Activated CD8-positive, alpha-beta memory T cell treated with anti-CD3 and anti-CD28 coated beads for 4 hours (primary cell): ENCODE measurements around the gene OR8G1.
"Not testable (repeated sequence)": the region's sequence is repeated elsewhere in the genome, so short reads cannot be mapped to it uniquely, and the experiment has no call there.

Experiments
- DNase-seq, 2 donors: peaks; one replicate each; pipeline ENCODE4 v3.0.0-alpha.2; 2020; ENCODE audit warnings: low read depth in 2 of 2

Gene OR8G1

GRCh38 chr11:124238512-124238911 lies 2.4 kb upstream of the OR8G1 start:
- no peak for DNase-seq

GRCh38 chr11:124249869-124250268 lies 9.0 kb downstream of the OR8G1 start:
- DNase-seq = not testable (repeated sequence)

DNA sequence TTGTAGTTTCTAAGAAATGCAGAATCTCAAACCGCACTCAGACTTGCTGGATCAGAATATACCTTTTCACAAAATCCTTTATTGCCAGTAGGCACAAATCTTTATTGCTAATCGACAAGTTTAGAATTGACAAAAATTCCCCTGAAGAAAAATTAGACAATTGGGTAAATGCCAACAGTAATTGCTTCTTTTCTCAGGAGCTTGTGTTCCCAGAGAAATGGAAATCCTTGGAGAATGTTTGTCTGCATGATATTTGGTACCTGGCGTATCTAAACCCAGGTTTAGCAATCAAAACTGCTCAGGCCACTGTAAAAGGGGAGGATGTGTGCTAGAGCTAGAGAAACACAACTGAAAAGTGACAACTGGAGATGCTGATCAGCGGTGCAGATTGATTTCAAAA lies 15.2 kb downstream of the OR8G1 start, which contains the start of gene OR8G5:
Gene OR8G5, plus strand, starts transcription at position 301 of the 400 bp plus-strand sequence. CDS start 8,556 bp downstream, outside the sequence.
- DNase-seq = no peak

- not testable (repeated sequence) for DNase-seq
Measured at GRCh38 chr11:124265041-124265440, 24.1 kb downstream of the OR8G1 start.

- DNase-seq = not testable (repeated sequence)
Measured at GRCh38 chr11:124270886-124271285, 30.0 kb downstream of the OR8G1 start.

- DNase-seq = no peak
Measured at GRCh38 chr11:124274000-124274399, 33.1 kb downstream of the OR8G1 start.

DNA sequence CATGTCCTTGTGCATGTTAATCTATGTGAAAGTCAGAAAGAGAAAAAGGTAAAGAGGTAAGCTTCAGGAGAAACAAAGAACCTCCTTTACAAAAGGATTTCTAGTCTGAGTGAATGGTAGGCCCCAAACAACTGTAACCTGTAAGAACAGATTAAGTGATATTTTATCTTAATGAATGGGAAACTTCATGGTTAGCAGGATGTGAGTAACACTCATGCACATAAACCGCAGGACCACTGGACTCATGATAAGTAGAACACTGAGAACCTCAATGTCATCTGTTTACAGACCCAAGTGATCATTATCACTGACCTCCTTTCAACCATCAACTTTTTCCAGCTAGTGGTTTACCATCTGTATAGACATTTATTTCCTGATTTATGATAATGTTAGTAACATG lies 35.2 kb downstream of the OR8G1 start:
- DNase-seq = no peak

DNA sequence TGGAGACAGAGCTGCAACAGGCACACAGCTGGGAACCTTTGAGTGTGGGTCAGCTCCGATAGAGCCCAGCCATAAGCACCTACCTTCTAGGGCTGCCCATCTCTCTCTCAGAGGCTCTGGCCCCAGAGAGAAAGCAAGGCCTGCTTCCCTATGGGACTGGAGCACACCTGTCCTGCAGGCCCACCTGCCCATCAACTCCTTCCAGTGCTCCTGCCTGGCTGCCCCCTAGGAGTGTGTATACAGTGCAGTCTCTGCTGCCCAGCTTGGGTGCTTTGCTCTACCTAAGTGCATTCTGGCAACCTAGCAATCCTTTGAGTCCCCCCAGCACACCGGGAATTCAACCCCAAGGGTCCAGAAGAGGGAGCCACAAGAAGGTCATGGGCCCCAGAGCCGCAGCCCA lies 36.3 kb downstream of the OR8G1 start:
- no peak for DNase-seq

- no peak for DNase-seq
Measured at GRCh38 chr11:124277804-124278203, 36.9 kb downstream of the OR8G1 start.

DNA sequence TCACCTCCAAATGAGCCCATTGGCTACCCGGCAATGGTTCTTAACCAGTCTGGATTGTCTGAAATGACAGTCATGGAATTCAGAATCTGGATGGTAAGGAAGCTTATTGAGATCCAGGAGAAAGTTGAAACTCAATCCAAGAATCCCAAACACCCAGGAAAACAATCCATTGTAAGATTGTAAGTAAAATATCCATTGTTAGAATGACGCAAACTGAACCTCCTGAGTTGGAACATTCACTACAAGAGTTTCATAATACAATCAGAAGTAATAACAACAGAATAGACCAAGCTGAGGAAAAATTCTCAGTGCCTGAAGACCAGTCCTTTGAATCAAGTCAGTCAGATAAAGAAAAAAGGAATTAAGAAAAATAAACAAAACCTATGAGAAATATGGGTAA lies 37.4 kb downstream of the OR8G1 start:
- DNase-seq = no peak

DNA sequence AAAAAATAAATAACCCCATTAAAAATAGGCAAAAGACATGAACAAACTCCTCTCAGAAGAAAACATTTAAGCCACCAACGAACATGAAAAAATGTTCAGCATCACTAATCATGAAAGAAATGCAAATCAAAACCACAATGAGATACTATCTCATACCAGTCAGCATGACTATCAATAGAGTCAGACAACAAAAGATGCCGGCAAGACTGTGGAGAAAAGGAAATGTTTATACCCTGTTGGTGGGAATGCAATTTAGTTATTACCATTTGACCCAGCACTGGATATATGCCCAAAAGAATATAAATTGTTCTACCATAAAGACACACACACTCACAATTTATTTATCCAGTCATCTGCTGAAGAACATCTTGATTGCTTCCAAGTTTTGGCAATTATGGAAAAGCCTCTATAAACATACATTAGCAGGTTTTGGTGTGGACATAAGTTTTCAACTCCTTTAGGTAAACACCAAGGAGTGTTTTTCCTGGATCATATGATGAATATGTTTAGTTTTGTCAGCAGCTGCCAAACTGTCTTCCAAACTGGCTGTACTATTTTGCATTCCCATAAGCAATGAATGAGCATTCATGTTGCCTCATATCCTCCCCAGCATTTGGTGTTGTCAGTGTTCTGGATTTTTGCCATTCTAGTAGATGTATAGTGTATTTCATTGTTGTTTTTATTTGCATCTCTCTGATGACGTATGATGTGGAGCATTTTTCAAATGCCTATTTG lies 44.9 kb downstream of the OR8G1 start:
- no peak for DNase-seq

DNA sequence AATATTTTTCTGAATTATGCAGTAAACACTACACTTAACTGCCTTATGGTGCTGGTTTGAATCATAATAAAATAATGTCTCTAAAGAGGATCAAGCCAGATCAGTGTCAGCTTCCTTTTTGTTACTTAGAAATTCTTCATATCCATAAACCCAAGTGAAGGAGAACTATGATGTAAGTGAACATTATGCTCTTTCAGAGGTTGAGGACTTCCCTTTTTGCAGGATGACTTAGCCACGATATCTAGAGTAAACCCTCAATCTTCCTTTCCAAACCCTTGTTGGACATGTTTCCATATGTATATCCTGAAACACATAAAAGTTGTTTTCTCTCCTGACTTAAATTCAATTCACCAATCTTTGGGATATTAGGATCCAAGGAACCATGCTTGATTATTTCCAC lies 53.8 kb downstream of the OR8G1 start:
- DNase-seq = no peak

- DNase-seq = no peak
Measured at GRCh38 chr11:124296016-124296415, 55.1 kb downstream of the OR8G1 start.

GRCh38 chr11:124297921-124298320 lies 57.0 kb downstream of the OR8G1 start:
- no peak for DNase-seq

GRCh38 chr11:124301548-124301947 lies 60.7 kb downstream of the OR8G1 start:
- no peak for DNase-seq

DNA sequence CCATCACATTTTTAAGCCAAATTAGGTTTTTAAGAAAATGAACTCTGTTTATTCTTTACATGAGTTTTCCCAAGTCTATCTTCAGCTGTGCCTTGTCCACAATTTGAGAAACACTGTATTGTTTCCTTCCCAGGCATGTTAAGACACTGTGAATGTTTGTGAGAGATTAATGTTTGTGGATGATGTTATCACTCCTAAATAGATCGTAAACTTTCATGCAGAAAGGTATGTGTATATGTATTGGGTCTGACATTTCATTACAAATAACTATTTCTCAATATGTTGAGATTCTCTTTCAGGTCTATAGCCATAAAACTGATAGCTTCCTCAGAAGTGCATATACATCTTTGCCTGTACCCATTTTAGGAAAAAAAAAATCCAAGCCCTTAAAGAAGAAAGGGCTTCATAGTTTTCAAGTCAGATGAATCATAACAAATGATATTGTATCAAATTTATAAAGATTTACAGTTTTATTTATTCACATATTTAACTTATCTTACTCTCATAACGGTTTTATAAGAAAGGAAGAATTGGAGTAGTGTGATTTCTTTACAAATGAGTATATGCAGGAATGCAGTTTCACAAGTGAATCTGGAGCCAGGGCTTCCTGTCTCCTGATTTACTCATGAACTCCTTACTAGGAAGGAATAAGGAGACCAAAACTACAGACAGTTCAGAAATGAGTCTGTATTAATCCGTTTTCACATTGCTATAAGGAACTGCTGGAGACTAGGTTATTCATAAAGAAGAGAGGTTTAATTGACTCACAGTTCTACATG lies 61.6 kb downstream of the OR8G1 start:
- no peak for DNase-seq
